ENCODE data around the gene DOK3.

Gene DOK3

DNA sequence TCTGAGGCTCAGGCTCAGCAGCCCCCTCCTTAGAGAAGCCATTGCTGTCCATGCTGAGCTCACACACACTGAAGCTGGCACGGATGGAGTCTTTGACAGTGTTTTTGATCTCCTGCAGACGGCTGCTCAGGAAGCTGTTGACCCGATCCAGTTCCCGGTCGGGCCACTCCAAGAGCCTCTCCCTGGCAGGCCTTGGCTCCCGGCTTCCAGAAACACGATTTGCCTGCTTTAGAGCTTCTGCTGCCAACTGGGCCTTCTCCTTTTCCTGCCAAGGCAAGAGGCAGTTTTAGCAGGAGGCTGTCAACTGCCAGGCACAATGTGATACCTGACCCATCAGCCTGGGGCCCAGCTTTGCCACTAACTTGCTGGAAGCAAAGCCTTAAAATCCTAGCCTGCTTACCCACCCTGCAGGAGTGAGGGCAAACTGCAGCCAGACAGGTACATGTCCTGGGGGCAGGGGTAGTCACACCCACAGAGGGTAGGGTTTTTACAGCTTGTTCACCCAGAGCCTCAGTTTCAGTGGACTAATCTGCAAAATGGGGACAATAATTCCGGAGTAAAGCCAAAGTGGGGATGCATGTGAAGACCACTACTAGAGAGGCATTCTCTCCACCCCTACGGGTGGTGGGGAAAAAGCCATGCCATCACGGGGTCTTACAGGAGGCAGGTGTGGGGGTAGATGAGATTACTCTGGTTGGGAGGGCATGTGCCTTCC lies 15.5 kb upstream of the DOK3 start:
- H3K27me3 ChIP-seq (ENCODE audit: insufficient read depth, low read length, poor library complexity, severe bottlenecking), result no peaks in the 10 kb centered on the region
- H3K4me3 ChIP-seq (ENCODE audit: low read length, poor library complexity, severe bottlenecking), result no peak overlapping the region
- no peaks in the 10 kb centered on the region for H3K9me3 ChIP-seq (ENCODE audit: insufficient read depth, low read depth, low read length)
- peaks cover 3% of the 10 kb centered on the region; the same call in 1 of the 2 replicates for H3K36me3 ChIP-seq (ENCODE audit: insufficient read depth, low read length)
- peaks cover 7% of the 10 kb centered on the region for H3K4me1 ChIP-seq (ENCODE audit: insufficient read depth, low read length, poor library complexity, severe bottlenecking)
- H4K20me1 ChIP-seq (ENCODE audit: insufficient read depth, low read length, poor library complexity, severe bottlenecking), result no peaks in the 10 kb centered on the region
- H3K79me2 ChIP-seq (ENCODE audit: insufficient read depth, low read length), result no peaks in the 10 kb centered on the region
- H3K9me2 ChIP-seq (replicated peaks; ENCODE audit: low read depth, low read length), result no peaks in the 10 kb centered on the region
- no peak overlapping the region for H3K4me2 ChIP-seq (ENCODE audit: low read depth, low read length, poor library complexity, severe bottlenecking)
- H2AFZ ChIP-seq (ENCODE audit: low read length), result no peak overlapping the region
- no peak for TF ChIP-seq EZH2phosphoT487 (IDR thresholded peaks at IDR 0.05; ENCODE audit: borderline replicate concordance)
- TF ChIP-seq CTCF (conservative IDR thresholded peaks at IDR 0.05; ENCODE audit: low read length), result 0 out of 2 replicates have a peak, but pooled peaks have one; percentile 12
- no peak overlapping the region for H3K9ac ChIP-seq (ENCODE audit: low read depth, low read length, poor library complexity, severe bottlenecking)
- no peaks in the 10 kb centered on the region for H3F3A ChIP-seq (ENCODE audit: low read depth)

GRCh38 chr5:177524539-177524900 lies 14.9 kb upstream of the DOK3 start:
- TF ChIP-seq EZH2phosphoT487 (IDR thresholded peaks at IDR 0.05; ENCODE audit: borderline replicate concordance) (no peak), CTCF (conservative IDR thresholded peaks at IDR 0.05; ENCODE audit: low read length) (no peak)
- Histone ChIP-seq H3K36me3 (ENCODE audit: insufficient read depth, low read length) (peaks cover 3% of the 10 kb centered on the region; the same call in 1 of the 2 replicates), H4K20me1 (ENCODE audit: insufficient read depth, low read length, poor library complexity, severe bottlenecking) (no peaks in the 10 kb centered on the region), H3K9me2 (replicated peaks; ENCODE audit: low read depth, low read length) (no peaks in the 10 kb centered on the region), H3K4me2 (ENCODE audit: low read depth, low read length, poor library complexity, severe bottlenecking) (no peak overlapping the region), H3K9ac (ENCODE audit: low read depth, low read length, poor library complexity, severe bottlenecking) (no peak overlapping the region), H3K4me1 (ENCODE audit: insufficient read depth, low read length, poor library complexity, severe bottlenecking) (peaks cover 7% of the 10 kb centered on the region), H3K4me3 (ENCODE audit: low read length, poor library complexity, severe bottlenecking) (no peak overlapping the region), H3K9me3 (ENCODE audit: insufficient read depth, low read depth, low read length) (no peaks in the 10 kb centered on the region), H2AFZ (ENCODE audit: low read length) (no peak overlapping the region), H3K27me3 (ENCODE audit: insufficient read depth, low read length, poor library complexity, severe bottlenecking) (no peaks in the 10 kb centered on the region), H3K79me2 (ENCODE audit: insufficient read depth, low read length) (no peaks in the 10 kb centered on the region; the same call in 1 of the 2 replicates), H3F3A (ENCODE audit: low read depth) (no peaks in the 10 kb centered on the region)

DNA sequence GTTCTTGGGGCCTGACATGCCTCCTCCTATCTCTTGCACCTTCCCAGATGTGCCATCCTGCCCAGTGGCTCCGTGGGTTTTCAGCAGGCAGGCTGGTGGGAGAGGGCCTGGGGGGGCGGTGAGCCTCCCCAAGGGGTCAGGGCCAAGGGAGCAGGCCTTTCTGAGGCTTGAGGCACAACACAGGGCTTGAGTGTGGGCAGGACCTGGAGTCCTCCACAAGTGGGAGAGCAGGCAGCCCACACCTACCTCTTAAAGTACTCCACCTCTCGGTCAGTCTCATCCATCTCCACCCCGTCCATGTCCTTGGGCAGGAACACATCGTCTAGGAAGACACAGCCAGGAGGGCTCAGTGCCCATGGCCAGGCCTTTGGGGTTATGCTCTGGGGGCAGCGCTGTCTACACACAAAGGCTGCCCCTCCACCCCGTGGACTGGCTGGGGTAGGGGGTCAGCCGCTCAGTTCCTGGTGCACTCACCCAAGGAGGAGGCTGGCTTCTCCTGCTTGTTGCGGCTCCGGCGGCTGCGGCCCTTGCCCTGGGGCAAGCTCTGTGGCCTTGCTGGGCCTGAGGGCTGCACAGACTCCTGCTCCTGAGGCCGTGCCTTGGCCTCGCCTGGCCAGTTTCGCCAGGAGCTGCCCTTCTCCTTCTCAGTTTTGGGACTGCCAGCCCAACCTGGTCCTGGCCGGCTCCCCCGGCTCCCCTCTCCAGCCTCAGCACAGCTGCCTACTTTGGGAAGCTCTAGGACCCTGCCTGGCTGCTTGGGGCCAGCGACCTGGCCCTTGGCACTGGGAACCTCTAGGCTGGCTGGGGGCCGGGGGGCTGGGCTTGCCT lies 14.3 kb upstream of the DOK3 start:
- no peaks in the 10 kb centered on the region for H3K27me3 ChIP-seq (ENCODE audit: insufficient read depth, low read length, poor library complexity, severe bottlenecking)
- no peak overlapping the region for H3K4me3 ChIP-seq (ENCODE audit: low read length, poor library complexity, severe bottlenecking)
- H3K79me2 ChIP-seq (ENCODE audit: insufficient read depth, low read length), result peaks cover 1% of the 10 kb centered on the region; the same call in 1 of the 2 replicates
- TF ChIP-seq EZH2phosphoT487 (IDR thresholded peaks at IDR 0.05; ENCODE audit: borderline replicate concordance) (no peak), CTCF (conservative IDR thresholded peaks at IDR 0.05; ENCODE audit: low read length) (no peak)
- no peak overlapping the region for H2AFZ ChIP-seq (ENCODE audit: low read length)
- H4K20me1 ChIP-seq (ENCODE audit: insufficient read depth, low read length, poor library complexity, severe bottlenecking), result no peaks in the 10 kb centered on the region
- peaks cover 3% of the 10 kb centered on the region; the same call in 1 of the 2 replicates for H3K36me3 ChIP-seq (ENCODE audit: insufficient read depth, low read length)
- H3K9ac ChIP-seq (ENCODE audit: low read depth, low read length, poor library complexity, severe bottlenecking), result no peak overlapping the region
- H3K9me2 ChIP-seq (replicated peaks; ENCODE audit: low read depth, low read length), result no peaks in the 10 kb centered on the region
- no peak overlapping the region for H3K4me2 ChIP-seq (ENCODE audit: low read depth, low read length, poor library complexity, severe bottlenecking)
- no peaks in the 10 kb centered on the region for H3F3A ChIP-seq (ENCODE audit: low read depth)
- H3K4me1 ChIP-seq (ENCODE audit: insufficient read depth, low read length, poor library complexity, severe bottlenecking), result peaks cover 7% of the 10 kb centered on the region
- no peaks in the 10 kb centered on the region for H3K9me3 ChIP-seq (ENCODE audit: insufficient read depth, low read depth, low read length)
